PC-3 (cell line): ENCODE results near the gene OPTC. TPM values are rescaled to one million over a fixed set of nuclear protein-coding genes. Genes with fewer than 3 reads are reported as not detected.

ENCODE experiments used
- ATAC-seq: fragments of 200-7000 bp; cut with Tn5 transposase; 2 replicates; pipeline ENCODE4 v1.9.1; 2020; ENCODE audit warnings: mild to moderate bottlenecking, moderate library complexity
- BruUV-seq: library from RNA; stranded (reverse); fragments of 400-500 nt; replicated peaks from 2 replicates; lab custom pipeline; 2021; lab: Mats Ljungman, UMichigan
- CTCF ChIA-PET: fragments of 300-600 bp; sonication (Branson Sonifier 250); formaldehyde crosslinking; loops from one replicate; lab custom pipeline; 2022; ENCODE audit warnings: antibody characterized with exemption; lab: Charles Lee
- POLR2A ChIA-PET: fragments of 300-600 bp; sonication (Branson Sonifier 250); formaldehyde crosslinking; loops from one replicate; lab custom pipeline; 2022; ENCODE audit warnings: antibody characterized with exemption; ENCODE audit not compliant: unreplicated experiment; lab: Charles Lee
- DNase-seq: peaks from one replicate; pipeline ENCODE4 v3.0.0-alpha.2; 2015
- H2AFZ ChIP-seq: fragments of 300-600 bp; sonication (generic); 2 replicates; pipeline ENCODE4 v1.6.0; 2016; ENCODE audit warnings: antibody characterized with exemption, low read length
- H3F3A ChIP-seq: fragments of 300-600 bp; sonication (generic); one replicate; pipeline ENCODE4 v1.6.0; 2017; ENCODE audit warnings: antibody characterized with exemption, low read length, control low read depth, mild to moderate bottlenecking; ENCODE audit not compliant: unreplicated experiment
- H3K27ac ChIP-seq: fragments of 300-600 bp; sonication (generic); 2 replicates; pipeline ENCODE4 v1.5.1; 2016; ENCODE audit warnings: mild to moderate bottlenecking, low read length
- H3K27me3 ChIP-seq: fragments of 300-600 bp; sonication (generic); 2 replicates; pipeline ENCODE4 v1.6.1; 2016; ENCODE audit warnings: low read length, mixed read lengths
- H3K36me3 ChIP-seq: fragments of 300-600 bp; sonication (generic); 2 replicates; pipeline ENCODE4 v1.6.1; 2016; ENCODE audit warnings: low read depth, mixed run types, low read length, mixed read lengths
- H3K4me1 ChIP-seq: fragments of 300-600 bp; sonication (generic); 2 replicates; pipeline ENCODE4 v1.5.1; 2016; ENCODE audit warnings: low read length; ENCODE audit not compliant: insufficient read depth
- H3K4me2 ChIP-seq: fragments of 300-600 bp; sonication (generic); 2 replicates; pipeline ENCODE4 v1.6.0; 2016; ENCODE audit warnings: low read length
- H3K4me3 ChIP-seq: fragments of 300-600 bp; sonication (generic); 2 replicates; pipeline ENCODE4 v1.5.1; 2016; ENCODE audit warnings: mild to moderate bottlenecking, low read length, mixed read lengths
- H3K79me2 ChIP-seq: fragments of 300-600 bp; sonication (generic); 2 replicates; pipeline ENCODE4 v1.6.1; 2017; ENCODE audit warnings: low read length, mixed read lengths
- H3K9ac ChIP-seq: fragments of 300-600 bp; sonication (generic); 2 replicates; pipeline ENCODE4 v1.6.0; 2016; ENCODE audit warnings: mild to moderate bottlenecking, low read length
- H3K9me2 ChIP-seq: fragments of 300-600 bp; sonication (generic); replicated peaks from 2 replicates; pipeline ENCODE4 v1.6.1; 2016; ENCODE audit warnings: mixed run types, low read length, mixed read lengths
- H3K9me3 ChIP-seq: fragments of 300-600 bp; sonication (generic); 2 replicates; pipeline ENCODE4 v1.6.1; 2016; ENCODE audit warnings: low read length, mixed read lengths
- H4K20me1 ChIP-seq: fragments of 300-600 bp; sonication (generic); 2 replicates; pipeline ENCODE4 v1.6.1; 2016; ENCODE audit warnings: low read length, mixed read lengths
- CTCF ChIP-seq: fragments of 300-600 bp; sonication (generic); conservative IDR thresholded peaks from 2 replicates; pipeline ENCODE4 v1.5.1; 2017; ENCODE audit warnings: antibody characterized with exemption, low read depth, mild to moderate bottlenecking, low read length
- EZH2 ChIP-seq: fragments of 300-600 bp; sonication (generic); IDR thresholded peaks from one replicate; pipeline ENCODE4 v1.6.1; 2017; ENCODE audit warnings: antibody characterized with exemption, mild to moderate bottlenecking, low read length; ENCODE audit not compliant: unreplicated experiment
- EZH2phosphoT487 ChIP-seq: fragments of 300-600 bp; sonication (generic); IDR thresholded peaks from 2 replicates; pipeline ENCODE4 v1.6.1; 2018; ENCODE audit warnings: mild to moderate bottlenecking, antibody characterized with exemption, low read length, borderline replicate concordance
- intact Hi-C: fragments of 100-400 bp; cut with micrococcal nuclease; formaldehyde crosslinking; loops from 2 replicates; pipeline ENCODE4 v1.9.0; 2023
- total RNA-seq: library from RNA; depleted of rRNA; stranded (reverse); fragments of >200 nt; gene quantifications from 2 replicates; pipeline ENCODE4 v1.2.3, GENCODE V29; 2014

OPTC gene
- total RNA-seq, 1 experiment from 2014 or later: not detected

DNA sequence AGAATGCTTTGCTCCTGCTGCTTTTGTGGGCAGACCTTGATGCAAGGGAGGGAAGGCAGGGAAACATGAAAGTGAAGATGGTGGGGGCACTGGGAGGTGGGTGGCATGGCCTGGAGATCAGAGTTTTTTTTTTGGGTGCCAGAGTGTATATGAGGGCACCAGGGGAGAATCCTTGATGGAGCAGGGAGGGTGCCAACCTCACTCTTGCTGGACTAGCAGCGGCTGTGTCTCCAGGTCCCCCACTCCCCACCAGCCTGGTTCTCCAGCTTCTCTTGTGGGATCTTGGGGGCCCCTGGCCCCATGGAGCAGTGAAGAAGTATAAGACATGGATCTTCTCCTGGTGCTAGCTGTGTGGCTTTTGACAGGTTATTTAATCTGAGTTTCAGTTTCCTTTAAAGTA, 31.8 kb upstream of the OPTC start:
- no peak for DNase-seq
- Histone ChIP-seq H3K9me2 (no peaks in the 10 kb centered on the region), H3K9ac (no peak overlapping the region), H3K27me3 (peaks cover 29% of the 10 kb centered on the region), H3K4me1 (no peaks in the 10 kb centered on the region), H2AFZ (no peak overlapping the region), H3K36me3 (no peaks in the 10 kb centered on the region), H3K4me2 (no peak overlapping the region), H3F3A (no peaks in the 10 kb centered on the region), H3K79me2 (no peaks in the 10 kb centered on the region), H3K4me3 (no peak overlapping the region), H3K27ac (no peak overlapping the region), H4K20me1 (no peaks in the 10 kb centered on the region), H3K9me3 (no peaks in the 10 kb centered on the region)
- CTCF ChIA-PET: no interaction called here
- no TSS peak for BruUV-seq
- no peak for ATAC-seq
- intact Hi-C loops: no loop called here
- TF ChIP-seq EZH2phosphoT487: no peak
- TF ChIP-seq EZH2: no peak
- no peak for TF ChIP-seq CTCF
- POLR2A ChIA-PET: interaction anchor here (0.6 kb wide), 1 partner anchor 541 kb away, joined by 6 read pairs; no protein-coding TSS in a partner anchor

DNA sequence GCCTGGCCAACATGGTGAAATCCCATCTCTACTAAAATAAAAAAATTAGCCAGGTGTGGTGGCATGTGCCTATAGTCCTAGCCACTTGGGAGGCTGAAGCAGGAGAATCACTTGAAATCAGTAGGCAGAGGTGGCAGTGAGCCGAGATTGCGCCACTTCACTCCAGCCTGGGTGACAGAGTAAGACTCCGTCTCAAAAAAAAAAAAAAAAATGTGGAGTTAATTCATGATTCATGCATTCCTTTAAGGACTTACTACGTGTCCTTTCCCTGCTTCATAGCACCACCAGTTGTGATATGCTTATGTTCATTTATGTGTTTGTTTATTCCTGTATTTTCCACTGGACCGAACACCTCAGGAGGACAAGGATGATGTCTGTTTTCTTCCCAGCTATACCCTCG, 31.1 kb upstream of the OPTC start:
- H2AFZ ChIP-seq: no peak overlapping the region
- no peak overlapping the region for H3K27ac ChIP-seq
- POLR2A ChIA-PET: no interaction called here
- no peak overlapping the region for H3K4me2 ChIP-seq
- H3K9ac ChIP-seq: no peak overlapping the region
- 0 out of 2 replicates have a peak, but pooled peaks have one; percentile 24 for ATAC-seq
- no peaks in the 10 kb centered on the region for H3F3A ChIP-seq
- no TSS peak for BruUV-seq
- H3K9me3 ChIP-seq: no peaks in the 10 kb centered on the region
- no peak for TF ChIP-seq CTCF
- TF ChIP-seq EZH2phosphoT487: no peak
- no peak for TF ChIP-seq EZH2
- intact Hi-C loops: no loop called here
- no peaks in the 10 kb centered on the region for H3K79me2 ChIP-seq
- H3K4me3 ChIP-seq: no peak overlapping the region
- H3K36me3 ChIP-seq: no peaks in the 10 kb centered on the region
- CTCF ChIA-PET: no interaction called here
- no peaks in the 10 kb centered on the region for H3K9me2 ChIP-seq
- peak; percentile 56 for DNase-seq
- H3K27me3 ChIP-seq: peaks cover 26% of the 10 kb centered on the region
- H3K4me1 ChIP-seq: no peaks in the 10 kb centered on the region
- no peaks in the 10 kb centered on the region for H4K20me1 ChIP-seq

DNA sequence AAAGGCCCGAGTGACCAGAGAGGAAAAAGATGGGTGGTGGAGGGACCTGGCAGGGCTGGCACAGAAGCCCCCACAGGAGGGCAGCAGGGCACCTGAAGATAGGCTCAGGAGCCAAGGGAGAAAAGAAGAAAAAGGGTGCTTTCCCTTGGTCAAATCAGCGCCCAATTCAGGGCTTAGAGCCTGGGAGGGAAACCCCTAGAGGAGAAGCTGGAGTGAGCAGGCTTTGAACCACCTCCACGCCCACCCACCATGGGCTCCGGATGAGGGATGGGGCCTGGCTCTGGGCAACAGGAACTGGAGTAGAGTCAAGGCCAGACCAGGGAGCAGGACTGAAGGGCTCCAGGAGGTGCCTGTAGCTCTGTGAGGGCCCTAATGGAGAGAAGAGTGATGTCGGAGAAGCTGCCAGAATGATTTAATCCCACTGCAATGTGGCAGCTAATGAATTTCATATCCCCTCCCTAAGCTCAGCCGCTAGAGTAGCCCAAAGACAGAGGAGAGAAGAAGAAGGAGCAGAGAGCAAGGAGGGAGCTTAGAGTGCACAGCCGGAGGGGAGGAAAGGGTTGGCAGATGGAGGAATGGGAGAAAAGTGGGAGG, 30.4 kb upstream of the OPTC start:
- no peaks in the 10 kb centered on the region for H3K36me3 ChIP-seq
- DNase-seq: peak; percentile 10
- CTCF ChIA-PET: no interaction called here
- no peaks in the 10 kb centered on the region for H3K79me2 ChIP-seq
- peaks cover 19% of the 10 kb centered on the region for H3K27me3 ChIP-seq
- POLR2A ChIA-PET: no interaction called here
- H3K4me2 ChIP-seq: no peak overlapping the region
- peak; percentile 35; the same call in 1 of the 2 replicates for TF ChIP-seq CTCF
- TF ChIP-seq EZH2phosphoT487: no peak
- TF ChIP-seq EZH2: no peak
- H4K20me1 ChIP-seq: no peaks in the 10 kb centered on the region
- no peaks in the 10 kb centered on the region for H3K9me2 ChIP-seq
- no peaks in the 10 kb centered on the region for H3K9me3 ChIP-seq
- intact Hi-C loops: no loop called here
- H2AFZ ChIP-seq: no peak overlapping the region
- no peak overlapping the region for H3K4me3 ChIP-seq
- no peak overlapping the region for H3K9ac ChIP-seq
- BruUV-seq: no TSS peak
- no peaks in the 10 kb centered on the region for H3F3A ChIP-seq
- no peaks in the 10 kb centered on the region for H3K4me1 ChIP-seq
- no peak overlapping the region for H3K27ac ChIP-seq
- ATAC-seq: no peak
